Lung (tissue), 12 donors: ENCODE data around the gene SLC22A23. TPM values are rescaled to one million over a fixed set of nuclear protein-coding genes. Genes with fewer than 3 reads are reported as not detected.

Experiments
- ATAC-seq: fragments of 200-7000 bp; cut with Tn5 transposase; one replicate; pipeline ENCODE4 v1.9.1; 2020; ENCODE audit warnings: moderate number of reproducible peaks; ENCODE audit not compliant: insufficient read depth, low FRiP score
- DNase-seq, 3 donors: peaks; one replicate each; pipeline ENCODE4 v3.0.0-alpha.2; 2013 to 2017
- H3K27ac ChIP-seq, 2 donors: one replicate each; pipeline ENCODE4 v1.5.1; 2013; ENCODE audit warnings: mild to moderate bottlenecking in 2 of 2, moderate library complexity in 2 of 2, control low read depth in 1 of 2, inconsistent platforms in 1 of 2, low read depth in 1 of 2, low read length in 1 of 2
- H3K27me3 ChIP-seq, 3 donors: one replicate each; pipeline ENCODE4 v1.5.1; 2013; ENCODE audit warnings: low read length in 2 of 3; ENCODE audit not compliant: control insufficient read depth in 3 of 3, insufficient read depth in 3 of 3
- H3K36me3 ChIP-seq, 4 donors: one replicate each; pipeline ENCODE4 v1.5.1; 2013; ENCODE audit warnings: low read length in 4 of 4, mild to moderate bottlenecking in 1 of 4, moderate library complexity in 1 of 4; ENCODE audit not compliant: control insufficient read depth in 4 of 4, insufficient read depth in 4 of 4
- H3K4me1 ChIP-seq, 5 donors: one replicate each; pipeline ENCODE4 v1.5.1; 2013; ENCODE audit warnings: low read length in 5 of 5, mild to moderate bottlenecking in 2 of 5, moderate library complexity in 1 of 5; ENCODE audit not compliant: control insufficient read depth in 5 of 5, insufficient read depth in 5 of 5
- H3K4me3 ChIP-seq: one replicate; pipeline ENCODE4 v1.5.1; 2013; ENCODE audit warnings: mild to moderate bottlenecking, control low read depth, moderate library complexity
- H3K9ac ChIP-seq, 2 donors: one replicate each; pipeline ENCODE4 v1.5.1; 2013; ENCODE audit warnings: low read length in 2 of 2, control low read depth in 1 of 2; ENCODE audit not compliant: insufficient read depth in 1 of 2
- H3K9me3 ChIP-seq, 4 donors: one replicate each; pipeline ENCODE4 v1.5.1; 2013; ENCODE audit warnings: low read length in 3 of 4, mild to moderate bottlenecking in 1 of 4, moderate library complexity in 1 of 4; ENCODE audit not compliant: control insufficient read depth in 4 of 4, insufficient read depth in 3 of 4
- CTCF ChIP-seq: IDR thresholded peaks from 2 replicates; pipeline ENCODE4 v1.5.1; 2012; ENCODE audit warnings: mild to moderate bottlenecking; ENCODE audit errors: control extremely low read depth, extremely low read depth
- WGBS, 2 donors: extraction: QIAGEN DNeasy Blood & Tissue Kit; methylation state at CpG; one replicate each; pipeline ENCODE4 v1.1.7; 2013; 5-methylcytosine and 5-hydroxymethylcytosine counted together
- polyA plus RNA-seq, 2 donors: library from polyadenylated mRNA; stranded (reverse); fragments of 200-250 nt; gene quantifications; one replicate each; pipeline ENCODE4 v1.2.1, GENCODE V29; 2013
- total RNA-seq, 2 donors: library from RNA; depleted of rRNA in 1 of 2; stranded (reverse); fragments of >200 nt in 1 of 2; gene quantifications; one replicate each; pipeline ENCODE4 v1.2.1, GENCODE V29; 2014 to 2021
- donor health status: control.
- donor health status: control.
- donor health status: Bipolar disorder and iron deficiency.
- donor health status: healthy.
- donor health status: DM: yes; HTN: yes; CAD: no.

Gene SLC22A23
- total and polyA plus RNA-seq, 4 donors: 6.6 to 45.6 (median 24.1) TPM

- Histone ChIP-seq H3K9me3 (no peaks in the 10 kb centered on the region), H3K27me3 (no peaks in the 10 kb centered on the region), H3K4me3 (no peak overlapping the region), H3K36me3 (no peaks in the 10 kb centered on the region), H3K4me1 (peaks cover 0 to 6% (median 0%) of the 10 kb centered on the region in 5 donors), H3K9ac (no peak overlapping the region), H3K27ac (no peak overlapping the region)
- peak; percentile 85 for ATAC-seq
- peak; percentile 88 for TF ChIP-seq CTCF
- peak; percentile 85 to 86 (median 85) for DNase-seq
- 36 to 39% methylated on average over 20 of the region's 20 CpGs for WGBS, 2 donors
Observed at GRCh38 chr6:3251462-3252314, 205.2 kb downstream of the SLC22A23 start.

- Histone ChIP-seq H3K27ac (no peak overlapping the region), H3K4me3 (no peak overlapping the region), H3K27me3 (no peaks in the 10 kb centered on the region), H3K9ac (no peak overlapping the region), H3K36me3 (no peaks in the 10 kb centered on the region), H3K4me1 (peaks cover 0 to 6% (median 0%) of the 10 kb centered on the region in 5 donors), H3K9me3 (no peaks in the 10 kb centered on the region)
- 86 to 93% methylated on average over 9 of the region's 9 CpGs for WGBS, 2 donors
- DNase-seq (peak in 2 of 3 donors; percentile 44 to 64), ATAC-seq (no peak)
- no peak for TF ChIP-seq CTCF
Observed at GRCh38 chr6:3250231-3250675, 206.6 kb downstream of the SLC22A23 start.

- no peak overlapping the region for H3K9ac ChIP-seq
- DNase-seq (no peak), ATAC-seq (no peak)
- 93 to 100% methylated on average over 3 of the region's 3 CpGs for WGBS, 2 donors
- H3K27ac ChIP-seq: no peak overlapping the region
- H3K4me1 ChIP-seq: peaks cover 0 to 6% (median 0%) of the 10 kb centered on the region in 5 donors
- H3K27me3 ChIP-seq: no peaks in the 10 kb centered on the region
- no peaks in the 10 kb centered on the region for H3K36me3 ChIP-seq
- no peaks in the 10 kb centered on the region for H3K9me3 ChIP-seq
- no peak for TF ChIP-seq CTCF
- H3K4me3 ChIP-seq: no peak overlapping the region
Observed at GRCh38 chr6:3249821-3250220, 207.0 kb downstream of the SLC22A23 start.
